Measurements from ENCODE around the gene IRS2.
"Not testable (repeated sequence)": the region's sequence is repeated elsewhere in the genome, so short reads cannot be mapped to it uniquely, and the experiment has no call there.

Gene IRS2

DNA sequence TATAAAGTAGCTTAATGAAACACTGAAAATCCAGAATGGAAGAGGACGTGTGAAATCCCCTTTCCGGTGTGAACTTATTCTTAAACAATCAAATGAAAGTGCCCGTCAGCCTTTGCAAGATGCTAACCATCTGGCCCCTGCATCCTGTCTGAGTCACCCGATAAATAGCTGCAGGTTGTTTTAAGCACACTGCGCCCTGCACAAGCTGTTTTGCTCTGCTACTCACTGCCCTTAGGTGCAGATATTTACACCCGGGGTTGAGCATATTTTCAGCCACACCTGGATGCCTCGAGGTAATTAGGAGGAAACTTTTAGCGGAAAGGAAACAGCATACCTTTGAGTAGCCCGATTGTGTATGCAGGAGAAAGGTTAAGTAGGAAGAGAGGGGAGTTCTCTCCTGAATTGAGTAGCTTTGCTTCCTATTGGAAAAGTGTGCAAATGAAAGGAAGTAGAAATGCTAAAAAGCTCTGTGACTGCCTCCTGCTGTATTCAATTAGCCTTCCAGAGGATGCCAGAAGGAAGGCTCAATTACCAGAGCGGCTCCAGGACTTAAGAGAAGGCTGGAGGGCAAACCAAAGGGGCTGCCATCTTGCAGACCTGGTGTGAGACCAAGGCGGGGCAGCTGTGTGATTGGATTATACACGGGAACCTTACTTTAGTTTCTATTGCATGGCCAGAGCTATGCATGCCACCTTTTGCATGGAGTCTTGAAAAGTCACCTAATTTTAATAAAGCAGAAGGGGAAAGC lies 42.5 kb downstream of the IRS2 start:
- Mint-ChIP-seq H3K27ac (no peak overlapping the region), H3K4me1 (ENCODE audit: low read depth) (peaks cover 13% of the 10 kb centered on the region), H3K36me3 (ENCODE audit: low read depth) (no peaks in the 10 kb centered on the region)

DNA sequence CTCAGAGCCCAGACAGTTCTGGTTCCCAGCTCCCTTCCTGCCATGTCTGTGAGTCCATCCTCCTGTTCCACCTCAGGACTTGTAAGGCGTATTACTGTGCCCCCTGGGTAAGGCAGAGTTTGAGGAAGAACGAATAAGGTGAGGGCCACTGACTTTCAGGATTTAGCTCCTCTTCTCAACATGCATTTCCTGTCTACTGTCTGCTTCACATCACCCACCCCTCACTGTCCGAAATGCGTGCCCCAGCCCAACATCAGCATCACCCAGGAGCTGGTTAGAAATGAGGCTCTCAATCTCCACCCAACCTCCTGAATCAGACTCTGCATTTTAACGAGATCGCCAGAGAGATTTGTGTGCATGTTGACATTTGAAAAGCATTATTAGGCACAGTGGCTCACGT lies 44.4 kb downstream of the IRS2 start:
- no peak overlapping the region for H3K4me3 Mint-ChIP-seq
- no peaks in the 10 kb centered on the region for H3K36me3 Mint-ChIP-seq (ENCODE audit: low read depth)
- H3K27ac Mint-ChIP-seq = no peak overlapping the region
- H3K9me3 Mint-ChIP-seq = no peaks in the 10 kb centered on the region
- no peaks in the 10 kb centered on the region for H3K27me3 Mint-ChIP-seq
- peaks cover 18% of the 10 kb centered on the region for H3K4me1 Mint-ChIP-seq (ENCODE audit: low read depth)

More for the DNA sequence above, 42.5 kb downstream of the IRS2 start:
- no peaks in the 10 kb centered on the region for H3K27me3 Mint-ChIP-seq
- H3K9me3 Mint-ChIP-seq = no peaks in the 10 kb centered on the region
- H3K4me3 Mint-ChIP-seq = no peak overlapping the region

DNA sequence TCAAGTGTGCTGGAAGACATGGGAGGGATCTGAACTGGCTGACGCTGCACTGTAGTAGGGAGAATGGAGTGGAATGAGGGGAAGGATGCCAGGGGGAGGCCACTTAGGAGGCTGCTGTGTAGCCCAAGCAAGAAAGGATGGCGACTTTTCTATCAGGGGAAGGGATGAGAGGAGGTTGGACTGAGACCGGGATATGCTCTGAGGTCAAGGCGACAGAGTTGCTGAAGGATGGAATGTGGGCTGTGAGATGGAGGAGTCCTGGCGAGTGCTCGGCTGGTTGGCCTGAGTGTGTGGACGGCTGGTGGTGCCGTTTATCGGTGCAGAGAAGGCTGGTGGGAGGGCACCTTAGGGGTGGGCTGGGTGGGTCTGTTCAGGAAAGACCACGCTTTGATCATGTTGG lies 45.7 kb downstream of the IRS2 start:
- Mint-ChIP-seq H3K4me3 (no peak overlapping the region), H3K27me3 (no peaks in the 10 kb centered on the region), H3K36me3 (ENCODE audit: low read depth) (no peaks in the 10 kb centered on the region), H3K4me1 (ENCODE audit: low read depth) (peaks cover 18% of the 10 kb centered on the region), H3K27ac (no peak overlapping the region), H3K9me3 (no peaks in the 10 kb centered on the region)

DNA sequence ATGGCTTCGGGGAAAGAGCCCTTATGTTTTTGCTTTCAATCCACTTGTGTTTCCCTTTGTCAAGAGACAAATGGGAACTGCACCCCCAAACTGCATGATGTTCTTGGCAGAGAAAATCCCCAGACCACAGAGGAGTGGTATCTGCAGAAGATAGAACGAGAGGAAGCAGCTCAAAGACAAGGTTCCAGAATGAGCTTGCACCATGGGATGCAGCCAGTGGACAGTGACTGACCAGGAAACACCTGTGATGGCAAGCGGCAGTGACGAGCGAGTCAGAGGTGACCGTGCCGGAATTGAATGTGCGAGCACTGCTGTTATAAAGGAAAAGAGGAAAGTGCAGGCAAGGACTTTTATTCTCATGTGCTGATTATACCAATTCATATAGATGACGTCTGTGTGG lies 46.3 kb downstream of the IRS2 start:
- H3K4me1 Mint-ChIP-seq (ENCODE audit: low read depth) = peaks cover 18% of the 10 kb centered on the region
- H3K4me3 Mint-ChIP-seq = no peak overlapping the region
- H3K9me3 Mint-ChIP-seq = no peaks in the 10 kb centered on the region
- H3K36me3 Mint-ChIP-seq (ENCODE audit: low read depth) = no peaks in the 10 kb centered on the region
- H3K27ac Mint-ChIP-seq = no peak overlapping the region
- no peaks in the 10 kb centered on the region for H3K27me3 Mint-ChIP-seq

DNA sequence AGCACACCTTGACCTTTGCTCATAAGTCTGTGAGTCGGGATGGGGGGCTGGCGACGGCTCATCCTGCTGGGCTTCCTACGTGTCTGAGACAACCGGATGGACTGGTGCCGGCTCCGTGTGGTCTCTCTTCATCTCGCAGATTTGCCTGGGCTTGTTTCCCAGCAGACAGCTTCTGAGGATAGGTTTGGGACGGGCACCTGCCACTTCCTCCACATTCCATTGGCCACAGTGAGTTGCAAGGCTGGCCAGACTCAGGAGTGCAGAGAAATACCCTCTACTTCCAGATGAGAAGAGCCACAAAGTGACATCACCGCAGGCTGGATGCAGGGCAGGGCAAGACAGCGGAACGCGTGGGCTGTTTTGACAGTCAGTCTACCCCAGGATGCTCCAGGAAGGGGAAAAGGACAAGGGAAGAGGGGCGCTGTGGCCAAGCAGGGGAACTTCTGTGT lies 48.1 kb downstream of the IRS2 start:
- H3K9me3 Mint-ChIP-seq = no peaks in the 10 kb centered on the region
- peaks cover 8% of the 10 kb centered on the region for H3K4me1 Mint-ChIP-seq (ENCODE audit: low read depth)
- no peak overlapping the region for H3K27ac Mint-ChIP-seq
- H3K27me3 Mint-ChIP-seq = no peaks in the 10 kb centered on the region
- H3K36me3 Mint-ChIP-seq (ENCODE audit: low read depth) = no peaks in the 10 kb centered on the region
- H3K4me3 Mint-ChIP-seq = no peak overlapping the region

DNA sequence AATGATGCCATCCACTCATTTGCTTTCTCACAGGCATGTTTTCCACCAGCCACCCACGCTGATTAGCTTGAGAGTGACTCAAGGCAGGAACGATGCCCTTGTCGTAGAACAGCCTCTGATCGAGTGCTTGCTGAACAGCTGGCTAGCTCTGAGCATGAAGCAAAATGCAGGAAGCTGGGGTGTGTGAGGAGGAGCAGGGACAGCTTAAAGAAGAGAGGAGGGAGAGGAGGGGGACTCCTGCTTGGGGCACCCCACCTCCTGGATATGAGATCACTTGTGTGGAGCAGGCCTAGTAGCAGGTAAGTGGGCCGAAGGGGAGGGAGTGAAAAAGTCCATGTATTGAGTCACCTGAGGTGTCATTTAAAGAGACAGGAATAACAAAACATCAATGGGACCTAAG lies 48.8 kb downstream of the IRS2 start:
- Mint-ChIP-seq H3K9me3 (no peaks in the 10 kb centered on the region), H3K4me1 (ENCODE audit: low read depth) (peaks cover 5% of the 10 kb centered on the region), H3K36me3 (ENCODE audit: low read depth) (no peaks in the 10 kb centered on the region), H3K4me3 (no peak overlapping the region), H3K27ac (no peak overlapping the region), H3K27me3 (no peaks in the 10 kb centered on the region)

DNA sequence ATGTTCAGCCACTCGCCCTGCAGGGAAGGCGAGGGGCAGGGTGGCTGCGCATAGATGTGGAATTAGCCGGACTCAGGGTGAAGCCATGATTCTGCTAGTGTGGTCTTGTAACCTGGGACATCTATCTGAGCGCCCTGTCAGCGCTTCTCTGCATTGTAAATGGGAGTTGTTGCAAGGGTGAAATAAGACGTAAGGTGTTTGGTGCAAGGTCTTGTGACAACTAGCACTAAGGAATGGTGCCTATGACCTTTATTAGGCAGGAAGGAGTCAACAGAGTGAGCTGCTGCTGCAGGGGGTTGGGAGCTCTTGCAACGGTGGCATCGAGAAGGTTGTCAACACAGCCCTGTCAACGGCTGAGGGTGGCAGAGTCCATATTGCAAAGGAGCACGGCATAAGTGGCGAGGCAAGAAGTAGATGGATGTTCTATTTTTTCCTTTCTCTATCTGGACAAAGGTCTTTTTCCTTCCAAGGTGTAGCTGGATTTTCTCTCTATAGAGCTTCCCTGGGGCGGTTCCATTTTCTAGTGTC lies 49.3 kb downstream of the IRS2 start:
- H3K9me3 Mint-ChIP-seq = no peaks in the 10 kb centered on the region
- H3K27ac Mint-ChIP-seq = no peak overlapping the region
- peaks cover 2% of the 10 kb centered on the region for H3K36me3 Mint-ChIP-seq (ENCODE audit: low read depth)
- H3K27me3 Mint-ChIP-seq = no peaks in the 10 kb centered on the region
- no peak overlapping the region for H3K4me3 Mint-ChIP-seq
- peaks cover 5% of the 10 kb centered on the region for H3K4me1 Mint-ChIP-seq (ENCODE audit: low read depth)

DNA sequence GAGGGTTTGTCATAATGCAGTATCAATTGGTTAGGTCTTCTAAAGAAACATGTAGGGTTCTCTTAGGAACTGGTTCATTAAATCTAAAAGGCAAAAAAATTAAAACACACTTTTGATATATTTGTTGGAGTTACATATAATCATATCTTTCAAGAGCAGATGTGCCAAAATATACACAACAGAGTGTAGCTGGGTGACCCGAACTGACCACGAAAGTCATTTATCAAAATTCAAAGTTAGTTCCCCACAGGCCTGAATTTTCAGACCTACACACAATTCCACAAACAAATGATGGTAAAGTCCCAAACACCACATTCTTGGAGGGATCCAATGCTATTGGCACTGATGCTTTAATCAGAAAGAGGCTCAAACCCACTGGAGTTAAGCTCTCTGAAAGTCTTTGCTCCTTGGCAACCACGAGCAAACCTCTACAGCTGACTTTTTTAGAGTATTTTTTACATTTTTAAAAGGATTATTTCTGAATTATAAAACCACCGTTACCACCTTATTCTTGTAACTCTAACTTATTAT lies 50.9 kb downstream of the IRS2 start:
- Mint-ChIP-seq H3K4me3 (no peak overlapping the region), H3K36me3 (ENCODE audit: low read depth) (peaks cover 5% of the 10 kb centered on the region), H3K27ac (no peak overlapping the region), H3K9me3 (no peaks in the 10 kb centered on the region), H3K4me1 (ENCODE audit: low read depth) (peaks cover 5% of the 10 kb centered on the region), H3K27me3 (no peaks in the 10 kb centered on the region)

DNA sequence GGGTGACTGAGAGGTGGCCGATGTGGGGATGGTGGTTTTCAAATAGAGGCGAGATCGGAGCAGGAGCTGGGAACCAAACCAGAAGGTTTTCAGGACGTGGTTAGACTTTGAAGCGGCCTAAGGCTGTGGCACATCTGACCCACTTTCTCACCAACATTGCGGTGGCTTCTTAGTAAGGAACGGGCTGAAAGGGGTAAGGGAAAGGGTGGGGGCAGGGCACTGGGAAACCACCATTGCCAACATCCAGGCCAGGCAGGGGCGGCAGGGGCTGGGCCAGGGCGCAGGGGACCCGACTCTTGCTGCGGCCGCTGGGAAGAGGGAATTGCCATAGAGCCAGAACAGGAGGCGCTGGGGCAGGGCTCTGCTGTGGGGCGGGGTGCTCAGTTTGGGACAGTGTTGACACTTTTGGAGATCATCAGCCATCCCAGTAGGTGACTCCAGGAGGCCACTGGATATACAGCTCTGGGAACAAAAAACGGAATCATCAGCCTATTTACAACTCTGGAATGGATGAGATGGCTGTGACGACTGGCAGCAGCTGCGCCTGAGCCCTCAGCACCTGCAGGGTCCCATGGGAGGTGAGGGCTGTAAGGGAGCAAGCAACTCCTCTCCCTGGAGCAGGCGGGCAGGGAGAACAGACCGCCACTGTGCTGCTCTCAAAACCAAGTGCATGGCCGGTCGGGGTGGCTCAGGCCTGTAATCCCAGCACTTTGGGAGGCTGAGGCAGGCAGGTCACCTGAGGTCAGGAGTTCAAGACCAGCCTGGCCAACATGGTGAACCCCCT lies 52.2 kb downstream of the IRS2 start:
- Mint-ChIP-seq H3K36me3 (ENCODE audit: low read depth) (peaks cover 5% of the 10 kb centered on the region), H3K27ac (no peak overlapping the region), H3K27me3 (no peaks in the 10 kb centered on the region), H3K4me1 (ENCODE audit: low read depth) (peaks cover 5% of the 10 kb centered on the region), H3K9me3 (no peaks in the 10 kb centered on the region), H3K4me3 (no peak overlapping the region)

DNA sequence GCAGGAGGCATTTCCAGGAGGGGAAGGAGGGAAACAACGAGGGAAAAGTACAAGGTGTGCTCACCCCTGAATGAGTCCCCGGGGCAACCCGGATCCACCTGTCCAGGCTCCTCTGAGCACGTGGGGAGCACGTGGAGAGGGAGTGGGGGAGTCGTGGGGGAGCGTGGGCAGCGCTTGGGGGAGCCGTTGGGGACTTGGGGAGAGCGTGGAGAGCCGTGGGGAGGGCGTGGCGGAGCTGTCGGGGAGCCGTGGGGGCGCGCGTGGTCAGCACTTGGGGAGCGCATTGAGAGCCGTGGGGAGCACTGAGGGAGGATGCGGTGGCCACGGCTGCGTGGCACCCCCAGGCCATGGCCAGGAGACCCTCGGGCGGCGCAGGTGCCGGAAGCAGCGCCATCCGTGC lies 52.8 kb downstream of the IRS2 start:
- Mint-ChIP-seq H3K27me3 (peaks cover 6% of the 10 kb centered on the region), H3K9me3 (no peaks in the 10 kb centered on the region), H3K4me3 (no peak overlapping the region), H3K36me3 (ENCODE audit: low read depth) (peaks cover 5% of the 10 kb centered on the region), H3K4me1 (ENCODE audit: low read depth) (peaks cover 5% of the 10 kb centered on the region), H3K27ac (no peak overlapping the region)

DNA sequence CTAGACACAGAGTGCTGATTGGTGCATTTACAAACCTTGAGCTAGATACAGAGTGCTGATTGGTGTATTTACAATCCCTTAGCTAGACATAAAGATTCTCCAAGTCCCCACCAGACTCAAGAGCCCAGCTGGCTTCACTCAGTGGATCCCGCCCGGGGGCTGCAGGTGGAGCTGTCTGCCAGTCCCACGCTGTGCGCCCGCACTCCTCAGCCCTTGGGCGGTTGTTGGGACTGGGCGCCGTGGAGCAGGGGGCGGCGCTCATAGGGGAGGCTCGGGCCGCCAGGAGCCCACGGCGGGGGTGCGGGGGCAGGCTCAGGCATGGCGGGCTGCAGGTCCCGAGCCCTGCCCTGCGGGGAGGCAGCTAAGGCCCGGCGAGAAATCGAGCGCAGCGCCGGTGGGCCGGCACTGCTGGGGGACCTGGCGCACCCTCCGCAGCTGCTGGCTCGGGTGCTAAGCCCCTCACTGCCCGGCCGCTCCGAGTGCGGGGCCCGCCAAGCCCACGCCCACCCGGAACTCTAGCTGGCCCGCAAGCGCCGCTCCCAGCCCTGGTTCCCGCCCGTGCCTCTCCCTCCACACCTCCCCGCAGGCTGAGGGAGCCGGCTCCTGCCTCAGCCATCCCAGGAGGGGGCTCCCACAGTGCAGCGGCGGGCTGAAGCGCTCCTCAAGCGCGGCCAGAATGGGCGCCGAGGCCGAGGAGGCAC lies 53.8 kb downstream of the IRS2 start:
- H3K9me3 Mint-ChIP-seq; H3K27ac Mint-ChIP-seq; H3K4me3 Mint-ChIP-seq; H3K4me1 Mint-ChIP-seq (ENCODE audit: low read depth); H3K27me3 Mint-ChIP-seq; H3K36me3 Mint-ChIP-seq (ENCODE audit: low read depth): not testable (repeated sequence)

DNA sequence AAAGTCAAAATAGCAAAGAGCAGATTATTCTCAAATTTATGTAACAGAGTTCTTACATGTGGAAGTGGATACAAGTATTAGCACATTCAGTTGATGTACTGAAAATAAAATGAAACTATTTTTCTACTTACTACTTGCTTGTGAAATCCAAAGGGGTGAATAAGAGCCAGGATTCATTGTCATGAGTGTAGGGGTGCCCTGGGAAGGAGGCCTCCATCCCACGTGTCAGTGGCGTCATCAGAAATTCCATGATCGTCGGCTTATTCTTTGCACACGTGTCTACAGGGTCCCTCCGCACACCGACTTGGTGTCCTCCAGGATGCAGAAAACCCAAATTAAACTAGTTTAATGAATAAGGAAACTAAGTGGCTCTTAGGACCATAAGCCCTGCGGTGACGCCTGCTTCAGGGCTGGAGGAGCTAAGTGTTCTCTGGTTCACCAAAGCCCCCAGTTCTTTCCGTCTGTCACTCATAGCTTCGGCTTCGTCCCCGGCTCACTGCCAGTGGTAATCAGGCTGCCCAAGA lies 55.5 kb downstream of the IRS2 start:
- Mint-ChIP-seq H3K36me3 (ENCODE audit: low read depth) (peaks cover 5% of the 10 kb centered on the region), H3K4me1 (ENCODE audit: low read depth) (no peaks in the 10 kb centered on the region), H3K27ac (no peak overlapping the region), H3K9me3 (no peaks in the 10 kb centered on the region), H3K27me3 (peaks cover 13% of the 10 kb centered on the region), H3K4me3 (no peak overlapping the region)

DNA sequence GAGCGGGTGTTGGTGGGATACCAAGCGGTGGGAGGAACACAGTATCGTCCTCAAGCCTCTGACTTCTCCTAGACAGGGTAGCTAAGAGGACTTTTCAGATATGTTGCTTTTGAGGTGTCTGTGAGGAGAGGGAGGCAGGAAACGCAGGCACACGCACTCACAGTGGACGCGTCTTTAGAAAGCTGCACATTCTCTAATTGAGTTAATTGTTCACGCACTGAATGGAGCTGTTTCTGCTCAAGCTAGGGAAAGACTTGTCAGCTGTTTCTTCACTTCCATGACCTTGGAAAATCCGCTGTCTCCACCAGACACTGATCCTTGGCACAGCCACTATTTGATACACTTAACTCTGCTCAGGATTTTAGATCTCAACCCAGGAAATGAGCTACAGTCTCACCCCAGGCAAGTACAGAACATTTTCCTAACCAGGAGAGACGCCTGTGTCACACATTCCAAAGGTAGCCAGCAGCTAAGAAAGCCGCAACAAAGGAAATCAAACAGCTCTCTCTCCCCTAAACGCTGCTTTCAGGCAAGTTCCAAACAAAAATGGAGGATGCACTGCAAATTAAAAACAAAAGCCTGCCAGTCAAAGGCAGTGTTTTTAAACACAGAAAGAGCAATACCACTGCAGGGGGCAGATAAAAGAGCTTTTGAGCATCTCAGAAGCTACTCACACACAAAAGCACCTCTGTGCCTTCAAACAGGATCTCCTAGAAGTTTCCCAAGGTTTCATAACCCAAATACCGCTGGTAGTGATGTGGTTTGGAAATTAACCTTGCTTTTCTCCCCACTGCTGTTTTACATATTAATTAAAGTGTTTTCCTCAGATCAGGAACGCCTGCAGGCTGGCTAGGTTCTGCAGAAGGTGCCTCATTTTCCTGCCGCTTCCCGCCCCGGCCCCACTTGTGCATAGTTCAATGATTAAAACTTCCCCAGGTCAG lies 57.3 kb downstream of the IRS2 start:
- Mint-ChIP-seq H3K36me3 (ENCODE audit: low read depth) (peaks cover 5% of the 10 kb centered on the region), H3K4me1 (ENCODE audit: low read depth) (no peaks in the 10 kb centered on the region), H3K27me3 (peaks cover 13% of the 10 kb centered on the region), H3K4me3 (no peak overlapping the region), H3K27ac (no peak overlapping the region), H3K9me3 (no peaks in the 10 kb centered on the region)

DNA sequence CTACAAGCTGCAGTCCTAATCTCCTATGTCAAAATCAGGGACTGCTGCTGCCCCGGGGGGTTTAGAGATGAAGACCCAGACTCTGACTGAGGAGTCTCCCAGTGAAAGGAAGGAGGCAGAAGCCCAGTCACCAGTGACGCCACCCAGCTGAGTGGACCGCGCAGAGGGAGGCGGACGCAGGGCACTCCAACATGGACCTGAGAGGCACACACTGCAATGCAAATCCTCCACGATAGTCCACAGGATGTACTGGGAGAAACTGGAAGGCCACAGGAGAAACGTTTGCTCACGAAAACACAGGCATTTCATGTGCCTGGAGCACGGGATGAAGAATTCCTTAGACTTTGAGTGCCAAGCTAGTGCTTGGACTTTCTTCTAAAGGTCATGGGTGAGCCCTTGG lies 58.3 kb downstream of the IRS2 start:
- H3K4me1 Mint-ChIP-seq (ENCODE audit: low read depth) = no peaks in the 10 kb centered on the region
- no peak overlapping the region for H3K27ac Mint-ChIP-seq
- H3K36me3 Mint-ChIP-seq (ENCODE audit: low read depth) = peaks cover 5% of the 10 kb centered on the region
- peaks cover 13% of the 10 kb centered on the region for H3K27me3 Mint-ChIP-seq
- no peak overlapping the region for H3K4me3 Mint-ChIP-seq
- H3K9me3 Mint-ChIP-seq = no peaks in the 10 kb centered on the region
